VCaP (cell line): ENCODE measurements around the gene NCF4.
A peak's percentile ranks its signal among the peaks of the same experiment; 100 is the strongest.

ENCODE experiments used
- H3K27ac ChIP-seq: fragments of 450-650 bp; 2 replicates; pipeline ENCODE4 v1.5.1; 2017
- TF ChIP-seq, protein P1 (sequence below): fragments of 450-650 bp; conservative IDR thresholded peaks from 2 replicates; pipeline ENCODE4 v1.5.1; 2017; ENCODE audit warnings: mild to moderate bottlenecking, moderate library complexity

The NCF4 gene

GRCh38 chr22:36874309-36874696, 13.5 kb downstream of the NCF4 start:
- peak overlapping the region; percentile 55 for H3K27ac ChIP-seq
- TF ChIP-seq, protein P1, sequence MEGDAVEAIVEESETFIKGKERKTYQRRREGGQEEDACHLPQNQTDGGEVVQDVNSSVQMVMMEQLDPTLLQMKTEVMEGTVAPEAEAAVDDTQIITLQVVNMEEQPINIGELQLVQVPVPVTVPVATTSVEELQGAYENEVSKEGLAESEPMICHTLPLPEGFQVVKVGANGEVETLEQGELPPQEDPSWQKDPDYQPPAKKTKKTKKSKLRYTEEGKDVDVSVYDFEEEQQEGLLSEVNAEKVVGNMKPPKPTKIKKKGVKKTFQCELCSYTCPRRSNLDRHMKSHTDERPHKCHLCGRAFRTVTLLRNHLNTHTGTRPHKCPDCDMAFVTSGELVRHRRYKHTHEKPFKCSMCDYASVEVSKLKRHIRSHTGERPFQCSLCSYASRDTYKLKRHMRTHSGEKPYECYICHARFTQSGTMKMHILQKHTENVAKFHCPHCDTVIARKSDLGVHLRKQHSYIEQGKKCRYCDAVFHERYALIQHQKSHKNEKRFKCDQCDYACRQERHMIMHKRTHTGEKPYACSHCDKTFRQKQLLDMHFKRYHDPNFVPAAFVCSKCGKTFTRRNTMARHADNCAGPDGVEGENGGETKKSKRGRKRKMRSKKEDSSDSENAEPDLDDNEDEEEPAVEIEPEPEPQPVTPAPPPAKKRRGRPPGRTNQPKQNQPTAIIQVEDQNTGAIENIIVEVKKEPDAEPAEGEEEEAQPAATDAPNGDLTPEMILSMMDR = no peak

- TF ChIP-seq, protein P1 = no peak
- H3K27ac ChIP-seq = peak overlapping the region; percentile 55
Measured at GRCh38 chr22:36874736-36875135, 13.9 kb downstream of the NCF4 start.

DNA sequence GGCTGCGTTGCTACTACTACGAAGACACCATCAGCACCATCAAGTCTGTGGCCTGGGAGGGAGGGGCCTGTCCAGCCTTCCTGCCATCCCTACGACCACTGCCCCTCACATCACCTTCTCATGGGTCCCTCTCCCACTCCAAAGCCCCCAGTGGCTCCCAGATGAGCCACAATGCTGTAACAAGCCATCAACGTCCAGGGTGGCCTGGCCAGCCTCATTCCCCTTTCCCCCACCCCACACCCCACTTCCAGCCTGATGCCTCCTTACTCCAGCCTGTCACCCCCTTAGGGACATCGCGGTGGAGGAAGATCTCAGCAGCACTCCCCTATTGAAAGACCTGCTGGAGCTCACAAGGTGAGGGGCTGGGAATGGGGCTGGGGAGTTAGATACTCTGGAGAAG, 14.9 kb downstream of the NCF4 start:
- H3K27ac ChIP-seq = no peak overlapping the region
- TF ChIP-seq, protein P1 = no peak

DNA sequence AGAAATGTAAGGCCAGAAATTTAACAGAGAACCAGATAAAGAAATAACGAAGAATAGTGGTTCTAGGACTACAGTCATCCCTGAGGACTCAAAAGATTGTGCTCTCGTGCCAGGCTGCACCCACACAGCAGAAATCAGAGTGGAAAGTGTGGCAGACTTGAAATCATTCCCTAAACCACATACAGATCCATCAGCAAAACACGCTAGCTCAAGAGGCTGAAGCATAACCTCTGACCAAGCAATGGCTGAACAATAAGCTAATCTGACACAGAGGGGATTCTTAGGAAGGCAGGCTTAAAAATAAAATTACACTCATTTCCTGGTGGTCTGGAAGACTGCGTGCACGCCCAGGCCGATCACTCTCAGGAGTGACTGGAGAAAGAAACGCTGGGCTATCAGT, 19.0 kb downstream of the NCF4 start:
- H3K27ac ChIP-seq = no peak overlapping the region
- TF ChIP-seq, protein P1 = no peak

DNA sequence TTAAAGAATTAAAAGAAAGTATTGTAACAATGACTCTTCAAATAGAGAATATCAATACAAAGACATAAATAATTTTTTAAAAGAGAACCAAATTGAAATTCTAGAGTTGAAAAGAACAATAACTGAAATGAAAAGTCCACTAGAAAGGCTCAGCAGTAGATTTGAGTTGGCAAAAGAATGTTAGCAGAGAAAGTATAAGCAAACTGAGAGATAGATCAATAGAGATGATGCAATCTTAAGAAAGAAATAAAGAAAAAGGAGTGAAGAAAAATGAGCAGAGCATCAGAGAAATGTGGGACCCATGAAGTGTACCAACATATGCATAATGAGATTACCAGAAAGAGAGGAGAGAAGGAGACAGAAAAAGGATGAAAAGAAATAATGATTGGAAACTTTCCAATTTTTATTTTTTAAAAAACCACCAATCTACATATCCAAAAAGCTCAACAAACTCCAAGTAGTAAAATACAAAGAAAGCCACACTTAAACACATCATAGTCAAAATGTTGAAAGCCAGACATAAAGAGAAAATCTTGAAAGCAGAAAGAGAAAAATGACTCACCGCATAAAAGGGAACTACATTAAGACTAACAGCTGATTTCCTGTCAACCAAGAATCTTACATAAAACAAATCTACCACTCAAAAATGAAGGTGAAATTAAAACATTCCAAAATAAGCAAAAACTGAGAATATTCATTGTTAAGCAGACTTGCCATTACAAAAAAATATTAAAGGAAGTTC, 20.9 kb downstream of the NCF4 start:
- TF ChIP-seq, protein P1 = no peak
- H3K27ac ChIP-seq = no peak overlapping the region

- TF ChIP-seq, protein P1 = no peak
Measured at GRCh38 chr22:36884349-36885158, 23.7 kb downstream of the NCF4 start.

DNA sequence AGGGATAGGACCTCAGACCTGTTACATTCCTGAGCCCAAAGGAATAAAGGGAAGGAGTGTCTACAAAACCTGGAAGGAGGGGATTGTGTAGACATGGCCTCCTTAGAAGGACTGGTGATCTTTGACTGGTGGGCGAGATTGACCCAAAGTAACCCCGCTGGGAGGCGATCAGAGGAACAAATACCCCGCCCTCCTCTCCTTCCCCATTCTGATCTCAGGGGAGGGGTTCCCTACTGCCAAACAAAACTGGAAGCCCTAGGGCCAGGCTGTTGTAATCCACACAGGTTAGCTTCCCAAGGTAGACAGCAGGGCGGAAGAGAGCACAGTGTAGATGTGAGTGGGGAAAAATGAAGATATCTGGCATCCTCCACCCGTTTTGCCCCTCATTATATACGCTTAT, 24.7 kb downstream of the NCF4 start:
- TF ChIP-seq, protein P1 = no peak
- no peak overlapping the region for H3K27ac ChIP-seq

More at GRCh38 chr22:36884349-36885158, 23.7 kb downstream of the NCF4 start:
- no peak overlapping the region for H3K27ac ChIP-seq
